ENCODE results near the gene LRP11. TPM values are rescaled to one million over a fixed set of nuclear protein-coding genes. Genes with fewer than 3 reads are reported as not detected.

The LRP11 gene
- polyA plus RNA-seq, 1 donor from 2014 or later: 1.7 TPM

GRCh38 chr6:149771925-149772324 lies 92.2 kb downstream of the LRP11 start:
- Mint-ChIP-seq H3K9me3 (no peaks in the 10 kb centered on the region), H3K4me3 (no peak overlapping the region), H3K27ac (no peak overlapping the region), H3K27me3 (no peaks in the 10 kb centered on the region), H3K4me1 (peaks cover 0 to 7% (median 6%) of the 10 kb centered on the region in 3 donors), H3K36me3 (peaks cover 10% of the 10 kb centered on the region)

GRCh38 chr6:149771185-149771584 lies 93.0 kb downstream of the LRP11 start:
- Mint-ChIP-seq H3K36me3 (peaks cover 10% of the 10 kb centered on the region), H3K4me1 (peaks cover 0 to 9% (median 6%) of the 10 kb centered on the region in 3 donors), H3K4me3 (no peak overlapping the region), H3K9me3 (peaks cover 0 to 2% (median 0%) of the 10 kb centered on the region in 3 donors), H3K27ac (no peak overlapping the region), H3K27me3 (no peaks in the 10 kb centered on the region)

- Mint-ChIP-seq H3K27ac (no peak overlapping the region), H3K27me3 (no peaks in the 10 kb centered on the region), H3K36me3 (peaks cover 13% of the 10 kb centered on the region), H3K4me3 (no peak overlapping the region), H3K4me1 (peaks cover 4 to 13% (median 6%) of the 10 kb centered on the region in 3 donors), H3K9me3 (peaks cover 0 to 2% (median 0%) of the 10 kb centered on the region in 3 donors)
Observed at GRCh38 chr6:149769676-149770075, 94.5 kb downstream of the LRP11 start.

Other genes with a start within 250 kb of the LRP11 start
- gene KATNA1, start 215.6 kb downstream of the LRP11 start, polyA plus RNA-seq: 21.8 TPM
- gene LATS1, start 146.3 kb downstream of the LRP11 start, polyA plus RNA-seq: 12.4 TPM
- 5.0 TPM for gene NUP43, start 117.8 kb downstream of the LRP11 start, polyA plus RNA-seq
- gene PCMT1, start 114.6 kb downstream of the LRP11 start, polyA plus RNA-seq: 116 TPM
- not detected for gene RAET1E, start 33.8 kb upstream of the LRP11 start, polyA plus RNA-seq
- not detected for gene RAET1G, start 58.8 kb upstream of the LRP11 start, polyA plus RNA-seq
- 0.33 TPM for gene ULBP2, start 77.7 kb upstream of the LRP11 start, polyA plus RNA-seq
- gene ULBP1, start 99.6 kb upstream of the LRP11 start, polyA plus RNA-seq: not detected
- gene RAET1L, start 161.2 kb upstream of the LRP11 start, polyA plus RNA-seq: not detected
- gene ULBP3, start 204.8 kb upstream of the LRP11 start, polyA plus RNA-seq: 1.1 TPM